ENCODE data around the gene IQGAP2.

DNA sequence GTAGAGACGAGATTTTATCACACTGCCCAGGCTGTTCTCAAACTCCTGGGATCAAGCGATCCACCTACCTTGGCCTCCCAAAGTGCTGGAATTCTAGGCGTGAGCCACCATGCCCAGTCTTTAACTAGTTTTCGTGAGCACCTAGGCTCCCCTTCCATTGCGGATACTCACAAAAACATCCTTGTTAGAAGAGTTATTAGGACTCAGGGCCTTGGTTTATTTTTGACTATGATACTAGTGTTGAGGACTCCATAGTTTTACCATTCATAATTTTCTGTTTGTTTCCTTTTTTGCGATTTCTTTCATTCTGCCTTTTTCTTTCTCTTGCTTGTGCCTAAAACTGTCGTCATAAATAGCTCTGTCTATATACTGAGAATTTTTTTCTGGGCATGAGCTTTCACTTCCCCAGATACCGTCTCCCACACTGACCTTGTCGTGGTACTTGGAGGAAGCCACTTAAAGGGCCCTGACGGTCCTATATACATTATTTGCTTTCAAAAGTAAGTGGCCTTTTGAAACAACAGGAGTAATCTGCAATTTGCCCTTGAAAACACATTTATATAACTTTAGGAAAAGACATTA lies 318.0 kb downstream of the IQGAP2 start:
- TF ChIP-seq POLR2A (IDR thresholded peaks at IDR 0.05) = no peak
- TF ChIP-seq, protein P1, sequence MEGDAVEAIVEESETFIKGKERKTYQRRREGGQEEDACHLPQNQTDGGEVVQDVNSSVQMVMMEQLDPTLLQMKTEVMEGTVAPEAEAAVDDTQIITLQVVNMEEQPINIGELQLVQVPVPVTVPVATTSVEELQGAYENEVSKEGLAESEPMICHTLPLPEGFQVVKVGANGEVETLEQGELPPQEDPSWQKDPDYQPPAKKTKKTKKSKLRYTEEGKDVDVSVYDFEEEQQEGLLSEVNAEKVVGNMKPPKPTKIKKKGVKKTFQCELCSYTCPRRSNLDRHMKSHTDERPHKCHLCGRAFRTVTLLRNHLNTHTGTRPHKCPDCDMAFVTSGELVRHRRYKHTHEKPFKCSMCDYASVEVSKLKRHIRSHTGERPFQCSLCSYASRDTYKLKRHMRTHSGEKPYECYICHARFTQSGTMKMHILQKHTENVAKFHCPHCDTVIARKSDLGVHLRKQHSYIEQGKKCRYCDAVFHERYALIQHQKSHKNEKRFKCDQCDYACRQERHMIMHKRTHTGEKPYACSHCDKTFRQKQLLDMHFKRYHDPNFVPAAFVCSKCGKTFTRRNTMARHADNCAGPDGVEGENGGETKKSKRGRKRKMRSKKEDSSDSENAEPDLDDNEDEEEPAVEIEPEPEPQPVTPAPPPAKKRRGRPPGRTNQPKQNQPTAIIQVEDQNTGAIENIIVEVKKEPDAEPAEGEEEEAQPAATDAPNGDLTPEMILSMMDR (IDR thresholded peaks at IDR 0.05) = no peak
